Measurements from ENCODE around the gene FBXW11. TPM values are rescaled to one million over a fixed set of nuclear protein-coding genes. Genes with fewer than 3 reads are reported as not detected.

The FBXW11 gene
- total and polyA plus RNA-seq, 2 of the 8 experiments (the other 6 are each of a cell fraction or from before 2014, with no cell fraction given) = 45.0 to 75.6 TPM

DNA sequence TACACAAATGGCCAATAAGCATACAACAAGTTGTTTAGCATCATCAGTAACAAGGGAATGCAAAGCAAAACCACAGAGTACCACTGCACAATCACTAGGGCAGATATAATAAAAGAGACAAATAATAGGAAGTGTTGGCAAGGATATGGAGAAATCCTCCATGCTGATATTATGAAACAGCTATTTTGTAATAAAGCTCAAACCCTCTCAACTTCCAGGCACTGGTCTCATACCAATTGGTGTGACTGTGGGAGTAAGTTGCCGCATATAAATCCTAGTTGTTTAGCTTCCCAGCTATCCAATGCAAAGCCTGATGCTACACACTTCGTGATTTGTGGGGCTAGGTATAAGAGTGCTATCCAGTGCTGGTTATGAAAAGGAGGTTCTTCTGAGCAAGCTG is 132.2 kb downstream of the FBXW11 start:
- Histone ChIP-seq H3K18ac (ENCODE audit: extremely low read depth, low read length) (no peak overlapping the region), H2AK5ac (ENCODE audit: low read depth, low read length) (no peak overlapping the region), H3K27ac (ENCODE audit: low read depth, low read length) (no peak overlapping the region), H2BK120ac (replicated peaks; ENCODE audit: low read depth, low read length) (no peak overlapping the region), H3K27me3 (replicated peaks in 1 of 4; ENCODE audit: control insufficient read depth in 3 of 4, extremely low read depth in 1 of 4, insufficient read depth in 3 of 4, low read length in 3 of 4) (no peaks in the 10 kb centered on the region), H4K20me1 (replicated peaks in 1 of 2; ENCODE audit: control insufficient read depth in 1 of 2, insufficient read depth in 2 of 2, low read length in 2 of 2) (peaks cover 7 to 19% of the 10 kb centered on the region in 2 experiments), H3K4me1 (replicated peaks in 1 of 4; ENCODE audit: control insufficient read depth in 3 of 4, insufficient read depth in 4 of 4, low read length in 3 of 4) (no peaks in the 10 kb centered on the region), H2BK20ac (ENCODE audit: low read length) (no peak overlapping the region), H2BK12ac (ENCODE audit: low read depth, low read length) (no peak overlapping the region), H3K9ac (replicated peaks in 1 of 4; ENCODE audit: extremely low read depth in 1 of 4, low read depth in 3 of 4, low read length in 3 of 4) (no peak overlapping the region), H3K79me1 (ENCODE audit: low read depth, low read length) (no peaks in the 10 kb centered on the region; the same call in 1 of the 2 replicates), H3K4ac (replicated peaks; ENCODE audit: insufficient read length, low read depth, low read length) (no peak overlapping the region), H2AFZ (ENCODE audit: low read length) (no peak overlapping the region), H2BK5ac (ENCODE audit: low read depth, low read length) (no peak overlapping the region), H3K23ac (ENCODE audit: insufficient read length) (no peak overlapping the region), H3K36me3 (ENCODE audit: control insufficient read depth in 2 of 4, insufficient read depth in 4 of 4, low read length in 3 of 4) (peaks cover 21 to 79% (median 48%) of the 10 kb centered on the region in 4 experiments), H3K56ac (replicated peaks; ENCODE audit: insufficient read length, low read depth, low read length) (no peak overlapping the region), H2BK15ac (ENCODE audit: low read length) (no peak overlapping the region), H3K9me3 (ENCODE audit: insufficient read depth in 2 of 2, low read depth in 1 of 2, low read length in 1 of 2) (no peaks in the 10 kb centered on the region), H4K5ac (ENCODE audit: insufficient read length, low read depth, low read length) (no peak overlapping the region), H4K8ac (ENCODE audit: extremely low read depth, insufficient read depth, low read length) (no peak overlapping the region), H3K4me3 (ENCODE audit: extremely low read depth in 1 of 4, insufficient read depth in 2 of 4, low read depth in 3 of 4, low read length in 4 of 4) (no peak overlapping the region), H4K91ac (replicated peaks; ENCODE audit: insufficient read length, low read length) (no peak overlapping the region), H3K4me2 (ENCODE audit: insufficient read depth in 1 of 2, low read depth in 2 of 2, low read length in 2 of 2) (no peak overlapping the region), H3K23me2 (ENCODE audit: low read depth, low read length) (no peaks in the 10 kb centered on the region), H3K14ac (ENCODE audit: insufficient read length) (no peak overlapping the region), H3K79me2 (ENCODE audit: control insufficient read depth in 1 of 2, insufficient read depth in 2 of 2, low read length in 2 of 2) (peaks cover 0 to 3% of the 10 kb centered on the region in 2 experiments; a peak in 2 of 4 replicates)
- ChIA-PET POLR2A (ENCODE audit: partially characterized antibody) (interaction anchor here (0.6 kb wide), 1 partner anchor 142 kb away, joined by 3 read pairs; no protein-coding TSS in a partner anchor), CTCF (ENCODE audit: partially characterized antibody) (interaction anchor here (0.7 to 6.8 kb wide), 4 partner anchors 8 to 386 kb away, joined by 3 to 51 read pairs (median 4); no protein-coding TSS in a partner anchor)
- FAIRE-seq (no peak), DNase-seq (ENCODE audit: low read depth in 1 of 2, low spot score in 2 of 2) (no peak)
- no peak for TF ChIP-seq SIN3A (conservative IDR thresholded peaks at IDR 0.05 in 1 of 2, IDR thresholded peaks at IDR 0.05 in 1 of 2; ENCODE audit: low read depth in 1 of 2, low read length in 2 of 2)
- TF ChIP-seq EZH2 (IDR thresholded peaks at IDR 0.05; ENCODE audit: low read depth, low read length, severe bottlenecking) = no peak
- no peak for TF ChIP-seq TAF7 (optimal IDR thresholded peaks at IDR 0.05; ENCODE audit: borderline replicate concordance, low read depth, low read length)
- TF ChIP-seq TCF12 (IDR thresholded peaks at IDR 0.05; ENCODE audit: low read depth, low read length) = no peak
- no peak for TF ChIP-seq CBX8 (IDR thresholded peaks at IDR 0.05; ENCODE audit: borderline replicate concordance, low read depth, low read length)
- TF ChIP-seq, protein P1, sequence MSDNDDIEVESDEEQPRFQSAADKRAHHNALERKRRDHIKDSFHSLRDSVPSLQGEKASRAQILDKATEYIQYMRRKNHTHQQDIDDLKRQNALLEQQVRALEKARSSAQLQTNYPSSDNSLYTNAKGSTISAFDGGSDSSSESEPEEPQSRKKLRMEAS (IDR thresholded peaks at IDR 0.05) = no peak
- 92% methylated on average over 2 of the region's 2 CpGs; no CpG with 5 or more reads in 1 of the 2 experiments for WGBS, 2 experiments (ENCODE audit: extremely low coverage in 1 of 2, insufficient coverage in 1 of 2, insufficient read length in 1 of 2, insufficient replicate concordance in 2 of 2, low coverage in 1 of 2, low lambda C conversion rate in 2 of 2, missing lambda C conversion rate in 1 of 2)

Data from H1 (cell line).